ENCODE data around the gene IRX4.

DNA sequence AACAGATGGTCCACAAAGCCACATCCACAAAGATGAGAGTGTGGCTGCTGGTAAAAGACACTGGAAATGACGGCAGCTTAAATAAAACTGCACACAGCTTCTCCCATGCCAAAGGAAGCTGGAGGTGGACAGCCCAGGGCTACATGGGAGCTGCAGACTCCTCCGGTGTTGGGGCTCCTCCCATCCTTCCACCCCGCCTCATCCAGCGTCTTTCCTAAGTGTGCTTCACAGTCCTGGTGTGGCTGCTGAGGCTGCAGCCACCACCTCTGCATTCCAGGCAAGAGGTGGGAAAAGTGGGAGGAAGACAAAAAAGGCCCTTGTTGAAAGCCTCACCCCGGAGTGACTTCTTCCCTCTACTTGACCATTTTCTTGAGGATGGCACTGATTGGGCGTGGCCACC, 37.0 kb upstream of the IRX4 start:
- TF ChIP-seq, protein P1, sequence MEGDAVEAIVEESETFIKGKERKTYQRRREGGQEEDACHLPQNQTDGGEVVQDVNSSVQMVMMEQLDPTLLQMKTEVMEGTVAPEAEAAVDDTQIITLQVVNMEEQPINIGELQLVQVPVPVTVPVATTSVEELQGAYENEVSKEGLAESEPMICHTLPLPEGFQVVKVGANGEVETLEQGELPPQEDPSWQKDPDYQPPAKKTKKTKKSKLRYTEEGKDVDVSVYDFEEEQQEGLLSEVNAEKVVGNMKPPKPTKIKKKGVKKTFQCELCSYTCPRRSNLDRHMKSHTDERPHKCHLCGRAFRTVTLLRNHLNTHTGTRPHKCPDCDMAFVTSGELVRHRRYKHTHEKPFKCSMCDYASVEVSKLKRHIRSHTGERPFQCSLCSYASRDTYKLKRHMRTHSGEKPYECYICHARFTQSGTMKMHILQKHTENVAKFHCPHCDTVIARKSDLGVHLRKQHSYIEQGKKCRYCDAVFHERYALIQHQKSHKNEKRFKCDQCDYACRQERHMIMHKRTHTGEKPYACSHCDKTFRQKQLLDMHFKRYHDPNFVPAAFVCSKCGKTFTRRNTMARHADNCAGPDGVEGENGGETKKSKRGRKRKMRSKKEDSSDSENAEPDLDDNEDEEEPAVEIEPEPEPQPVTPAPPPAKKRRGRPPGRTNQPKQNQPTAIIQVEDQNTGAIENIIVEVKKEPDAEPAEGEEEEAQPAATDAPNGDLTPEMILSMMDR (IDR thresholded peaks at IDR 0.05; ENCODE audit: low read length): no peak
- TF ChIP-seq EZH2 (optimal IDR thresholded peaks at IDR 0.05; ENCODE audit: low read depth, low read length): no peak
- TF ChIP-seq EZH2phosphoT487 (IDR thresholded peaks at IDR 0.05; ENCODE audit: low read length): no peak

Measured in MM.1S (cell line).